Suprapubic skin (tissue), 4 donors: ENCODE results near the gene ADGRA1.

Experiments used
- CTCF ChIP-seq, 2 donors: fragments of 200-600 bp in 1 of 2; fragments of 450-650 bp in 1 of 2; sonication (generic) in 1 of 2; IDR thresholded peaks; one replicate each; pipeline ENCODE4 v1.5.1; 2016 to 2019; ENCODE audit warnings: antibody characterized with exemption in 2 of 2, mild to moderate bottlenecking in 1 of 2, moderate library complexity in 1 of 2
- EP300 ChIP-seq: sonication (generic); formaldehyde crosslinking; IDR thresholded peaks from one replicate; pipeline ENCODE4 v1.6.1; 2017; ENCODE audit warnings: antibody characterized with exemption
- POLR2A ChIP-seq, 2 donors: fragments of 450-650 bp; IDR thresholded peaks; one replicate each; pipeline ENCODE4 v1.6.1; 2017; ENCODE audit warnings: antibody characterized with exemption in 2 of 2, mild to moderate bottlenecking in 2 of 2, moderate library complexity in 2 of 2
- POLR2AphosphoS5 ChIP-seq, 3 donors: sonication (generic); formaldehyde crosslinking; IDR thresholded peaks; one replicate each; pipeline ENCODE4 v1.6.1; 2017; ENCODE audit warnings: antibody characterized with exemption in 3 of 3

- TF ChIP-seq CTCF (IDR thresholded peaks at IDR 0.05) (no peak), POLR2A (IDR thresholded peaks at IDR 0.05) (no peak), EP300 (no peak), POLR2AphosphoS5 (IDR thresholded peaks at IDR 0.05) (no peak)
Observed at GRCh38 chr10:133130602-133131001, 42.9 kb downstream of the ADGRA1 start.
